Body of pancreas (tissue), 4 donors: Measurements from ENCODE around the gene CYCS.

Source experiments
- POLR2A ChIP-seq, 3 donors: fragments of 450-650 bp; IDR thresholded peaks; one replicate each; pipeline ENCODE4 v1.6.1; 2016; ENCODE audit warnings: antibody characterized with exemption in 3 of 3, mild to moderate bottlenecking in 2 of 3
- TF ChIP-seq, protein P1 (sequence below), 7 experiments: fragments of 450-650 bp in 4 of 7; fragments of 200-600 bp in 3 of 7; sonication (generic) in 3 of 7; IDR thresholded peaks; one replicate each; pipeline ENCODE4 v1.5.1; 2016 to 2019; ENCODE audit warnings: antibody characterized with exemption in 7 of 7

DNA sequence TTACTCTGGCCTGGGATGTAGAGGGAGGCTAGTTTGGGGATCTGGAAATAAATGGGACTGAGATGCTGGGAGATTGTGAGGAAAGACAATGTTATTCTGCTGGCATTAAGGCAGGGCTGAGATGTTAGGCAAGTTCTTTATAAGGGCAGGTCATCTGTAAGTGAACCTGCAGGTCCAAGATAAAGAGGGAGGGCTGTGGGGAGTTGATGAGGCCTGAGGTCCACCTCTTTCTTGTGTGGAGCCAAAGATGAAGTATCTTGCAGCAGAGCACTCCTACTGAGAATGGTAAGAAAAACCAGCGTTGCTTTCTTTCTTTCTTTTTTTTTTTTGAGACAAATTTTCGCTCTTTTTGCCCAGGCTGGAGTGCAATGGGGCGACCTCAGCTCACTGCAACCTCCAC, 19.1 kb downstream of the CYCS start:
- TF ChIP-seq POLR2A (IDR thresholded peaks at IDR 0.05) = no peak
- TF ChIP-seq, protein P1, sequence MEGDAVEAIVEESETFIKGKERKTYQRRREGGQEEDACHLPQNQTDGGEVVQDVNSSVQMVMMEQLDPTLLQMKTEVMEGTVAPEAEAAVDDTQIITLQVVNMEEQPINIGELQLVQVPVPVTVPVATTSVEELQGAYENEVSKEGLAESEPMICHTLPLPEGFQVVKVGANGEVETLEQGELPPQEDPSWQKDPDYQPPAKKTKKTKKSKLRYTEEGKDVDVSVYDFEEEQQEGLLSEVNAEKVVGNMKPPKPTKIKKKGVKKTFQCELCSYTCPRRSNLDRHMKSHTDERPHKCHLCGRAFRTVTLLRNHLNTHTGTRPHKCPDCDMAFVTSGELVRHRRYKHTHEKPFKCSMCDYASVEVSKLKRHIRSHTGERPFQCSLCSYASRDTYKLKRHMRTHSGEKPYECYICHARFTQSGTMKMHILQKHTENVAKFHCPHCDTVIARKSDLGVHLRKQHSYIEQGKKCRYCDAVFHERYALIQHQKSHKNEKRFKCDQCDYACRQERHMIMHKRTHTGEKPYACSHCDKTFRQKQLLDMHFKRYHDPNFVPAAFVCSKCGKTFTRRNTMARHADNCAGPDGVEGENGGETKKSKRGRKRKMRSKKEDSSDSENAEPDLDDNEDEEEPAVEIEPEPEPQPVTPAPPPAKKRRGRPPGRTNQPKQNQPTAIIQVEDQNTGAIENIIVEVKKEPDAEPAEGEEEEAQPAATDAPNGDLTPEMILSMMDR (IDR thresholded peaks at IDR 0.05) = no peak
